ENCODE results near the gene RAD1. TPM values are rescaled to one million over a fixed set of nuclear protein-coding genes. Genes with fewer than 3 reads are reported as not detected.

RAD1 gene
- total RNA-seq, 4 donors from 2014 or later, result 7.8 to 21.2 (median 18.1) TPM

DNA sequence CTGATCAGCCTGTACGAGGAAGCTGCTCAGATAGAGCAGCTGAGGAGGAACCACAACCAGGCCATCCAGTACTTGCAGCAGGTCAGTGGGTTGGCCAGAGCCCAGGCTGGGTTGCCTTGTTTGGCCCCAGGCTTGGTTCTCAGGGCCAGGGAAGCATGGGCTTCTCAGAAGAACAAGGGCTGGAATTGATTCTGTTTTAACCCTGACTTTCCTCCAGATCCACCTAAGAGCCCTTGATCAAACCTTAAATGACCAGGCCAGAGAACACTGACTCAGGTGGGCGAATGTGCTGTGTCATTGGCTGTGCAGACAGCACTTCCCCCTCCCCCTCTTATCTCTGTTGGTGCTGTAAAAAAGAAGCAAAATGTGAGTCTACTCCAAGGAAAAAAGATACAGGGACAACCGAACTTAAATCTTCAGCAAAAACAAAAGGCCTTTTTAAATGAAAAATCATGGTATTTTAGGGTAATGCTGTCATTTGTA is 48.3 kb downstream of the RAD1 start:
- ATAC-seq (no peak), DNase-seq (no peak)
- TF ChIP-seq POLR2A (IDR thresholded peaks at IDR 0.05), result no peak
- TF ChIP-seq, protein P1, sequence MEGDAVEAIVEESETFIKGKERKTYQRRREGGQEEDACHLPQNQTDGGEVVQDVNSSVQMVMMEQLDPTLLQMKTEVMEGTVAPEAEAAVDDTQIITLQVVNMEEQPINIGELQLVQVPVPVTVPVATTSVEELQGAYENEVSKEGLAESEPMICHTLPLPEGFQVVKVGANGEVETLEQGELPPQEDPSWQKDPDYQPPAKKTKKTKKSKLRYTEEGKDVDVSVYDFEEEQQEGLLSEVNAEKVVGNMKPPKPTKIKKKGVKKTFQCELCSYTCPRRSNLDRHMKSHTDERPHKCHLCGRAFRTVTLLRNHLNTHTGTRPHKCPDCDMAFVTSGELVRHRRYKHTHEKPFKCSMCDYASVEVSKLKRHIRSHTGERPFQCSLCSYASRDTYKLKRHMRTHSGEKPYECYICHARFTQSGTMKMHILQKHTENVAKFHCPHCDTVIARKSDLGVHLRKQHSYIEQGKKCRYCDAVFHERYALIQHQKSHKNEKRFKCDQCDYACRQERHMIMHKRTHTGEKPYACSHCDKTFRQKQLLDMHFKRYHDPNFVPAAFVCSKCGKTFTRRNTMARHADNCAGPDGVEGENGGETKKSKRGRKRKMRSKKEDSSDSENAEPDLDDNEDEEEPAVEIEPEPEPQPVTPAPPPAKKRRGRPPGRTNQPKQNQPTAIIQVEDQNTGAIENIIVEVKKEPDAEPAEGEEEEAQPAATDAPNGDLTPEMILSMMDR (IDR thresholded peaks at IDR 0.05 in 4 of 5, conservative IDR thresholded peaks at IDR 0.05 in 1 of 5), result no peak
- in situ Hi-C loops (cut with MboI; ENCODE audit: low sequenced_read_pairs in 4 of 4) (no loop called here), intact Hi-C loops (cut with DNase I; ENCODE audit: low total_unique reads) (no loop called here)
- Histone ChIP-seq H3K9me3 (no peaks in the 10 kb centered on the region), H3K27ac (no peak overlapping the region), H3K36me3 (no peaks in the 10 kb centered on the region), H3K27me3 (no peaks in the 10 kb centered on the region), H3K4me1 (no peaks in the 10 kb centered on the region), H3K4me3 (no peak overlapping the region)

DNA sequence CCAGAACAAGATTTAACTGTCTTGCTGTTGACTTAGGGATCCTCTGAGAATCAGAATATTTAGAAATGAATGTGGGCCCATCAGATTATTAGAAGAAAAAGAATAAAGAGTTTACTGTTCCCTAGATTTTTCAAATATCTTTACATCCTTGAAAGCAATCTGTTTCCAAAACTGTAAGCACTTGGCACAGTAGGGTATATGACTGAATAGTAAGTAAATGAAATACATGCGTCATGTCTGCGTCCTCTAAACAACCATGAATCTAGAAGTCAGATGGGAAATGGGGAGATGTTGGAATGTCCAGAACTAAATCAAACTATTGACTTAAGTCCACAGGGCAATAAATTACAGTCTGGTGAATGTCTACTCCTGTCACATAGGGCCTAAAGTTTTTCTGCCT is 50.2 kb downstream of the RAD1 start:
- in situ Hi-C loops (cut with MboI; ENCODE audit: low sequenced_read_pairs in 4 of 4), result no loop called here

GRCh38 chr5:34863946-34864345 is 51.4 kb downstream of the RAD1 start:
- Histone ChIP-seq H3K4me3 (no peak overlapping the region), H3K9me3 (no peaks in the 10 kb centered on the region), H3K36me3 (no peaks in the 10 kb centered on the region), H3K27me3 (no peaks in the 10 kb centered on the region), H3K27ac (no peak overlapping the region), H3K4me1 (no peaks in the 10 kb centered on the region)
- DNase-seq (no peak), ATAC-seq (no peak)
- no peak for TF ChIP-seq POLR2A (IDR thresholded peaks at IDR 0.05)
- TF ChIP-seq, protein P1 (IDR thresholded peaks at IDR 0.05 in 4 of 5, conservative IDR thresholded peaks at IDR 0.05 in 1 of 5), result no peak
- intact Hi-C loops (cut with DNase I; ENCODE audit: low total_unique reads), result no loop called here
- in situ Hi-C loops (cut with MboI; ENCODE audit: low sequenced_read_pairs in 4 of 4), result no loop called here

More for the DNA sequence above, 50.2 kb downstream of the RAD1 start:
- Histone ChIP-seq H3K4me1 (no peaks in the 10 kb centered on the region), H3K4me3 (no peak overlapping the region), H3K9me3 (no peaks in the 10 kb centered on the region), H3K36me3 (no peaks in the 10 kb centered on the region), H3K27me3 (no peaks in the 10 kb centered on the region), H3K27ac (no peak overlapping the region)
- no peak for TF ChIP-seq POLR2A (IDR thresholded peaks at IDR 0.05)
- TF ChIP-seq, protein P1 (IDR thresholded peaks at IDR 0.05 in 4 of 5, conservative IDR thresholded peaks at IDR 0.05 in 1 of 5), result no peak
- no peak for ATAC-seq
- DNase-seq, result no peak
- intact Hi-C loops (cut with DNase I; ENCODE audit: low total_unique reads), result no loop called here

GRCh38 chr5:34859253-34859652 is 56.1 kb downstream of the RAD1 start:
- no peak for TF ChIP-seq POLR2A (IDR thresholded peaks at IDR 0.05)
- TF ChIP-seq, protein P1 (IDR thresholded peaks at IDR 0.05 in 4 of 5, conservative IDR thresholded peaks at IDR 0.05 in 1 of 5), result no peak
- no peak overlapping the region for H3K27ac ChIP-seq
- H3K4me1 ChIP-seq, result no peaks in the 10 kb centered on the region
- DNase-seq (no peak), ATAC-seq (no peak)
- in situ Hi-C loops (cut with MboI; ENCODE audit: low sequenced_read_pairs in 4 of 4) (no loop called here), intact Hi-C loops (cut with DNase I; ENCODE audit: low total_unique reads) (no loop called here)
- no peaks in the 10 kb centered on the region for H3K27me3 ChIP-seq
- no peaks in the 10 kb centered on the region for H3K36me3 ChIP-seq
- H3K9me3 ChIP-seq, result no peaks in the 10 kb centered on the region
- no peak overlapping the region for H3K4me3 ChIP-seq

DNA sequence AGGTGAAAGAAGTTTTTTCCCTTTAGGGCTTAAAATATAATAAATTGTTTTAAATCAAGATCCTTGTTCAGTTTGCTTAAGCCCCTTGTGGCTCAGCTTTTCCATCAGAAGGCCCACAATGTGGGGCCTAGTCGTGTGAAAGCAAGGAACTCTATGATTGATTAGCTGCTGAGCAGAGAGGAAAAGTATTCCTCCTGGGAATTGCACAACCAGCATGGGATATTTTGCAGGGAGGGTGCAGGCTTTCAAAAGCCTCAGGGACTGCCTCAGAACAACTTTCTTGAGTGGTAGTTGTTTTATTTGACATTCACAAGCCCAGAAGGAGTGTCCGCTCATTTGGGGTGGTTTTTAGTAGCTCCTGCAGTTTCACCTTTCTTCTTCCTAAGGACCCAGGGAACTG is 56.5 kb downstream of the RAD1 start:
- H3K27me3 ChIP-seq, result no peaks in the 10 kb centered on the region
- H3K27ac ChIP-seq, result no peak overlapping the region
- intact Hi-C loops (cut with DNase I; ENCODE audit: low total_unique reads) (no loop called here), in situ Hi-C loops (cut with MboI; ENCODE audit: low sequenced_read_pairs in 4 of 4) (no loop called here)
- ATAC-seq (no peak), DNase-seq (no peak)
- H3K9me3 ChIP-seq, result no peaks in the 10 kb centered on the region
- no peaks in the 10 kb centered on the region for H3K4me1 ChIP-seq
- H3K4me3 ChIP-seq, result no peak overlapping the region
- TF ChIP-seq, protein P1 (IDR thresholded peaks at IDR 0.05 in 4 of 5, conservative IDR thresholded peaks at IDR 0.05 in 1 of 5), result no peak
- no peak for TF ChIP-seq POLR2A (IDR thresholded peaks at IDR 0.05)
- H3K36me3 ChIP-seq, result no peaks in the 10 kb centered on the region

All from gastrocnemius medialis (tissue), 4 donors.